ENCODE data around the gene SPINK2.

Gene SPINK2

GRCh38 chr4:56821381-56822243 lies at the start of gene SPINK2:
SPINK2 (minus strand) TSS chr4:56821701; CDS start chr4:56821662, 39 bp downstream.
- DNase-seq (ENCODE audit: low read depth): peak; percentile 42

- no peak for DNase-seq (ENCODE audit: low read depth)
Measured at GRCh38 chr4:56870946-56871345, 49.4 kb upstream of the SPINK2 start.

GRCh38 chr4:56863441-56864139 lies 42.1 kb upstream of the SPINK2 start:
- no peak for DNase-seq (ENCODE audit: low read depth)

GRCh38 chr4:56861360-56861759 lies 39.9 kb upstream of the SPINK2 start:
- no peak for DNase-seq (ENCODE audit: low read depth)

GRCh38 chr4:56860781-56861180 lies 39.3 kb upstream of the SPINK2 start:
- no peak for DNase-seq (ENCODE audit: low read depth)

GRCh38 chr4:56859841-56860240 lies 38.3 kb upstream of the SPINK2 start:
- no peak for DNase-seq (ENCODE audit: low read depth)

GRCh38 chr4:56857601-56858309 lies 36.3 kb upstream of the SPINK2 start:
- no peak for DNase-seq (ENCODE audit: low read depth)

GRCh38 chr4:56856656-56857055 lies 35.2 kb upstream of the SPINK2 start:
- no peak for DNase-seq (ENCODE audit: low read depth)

- DNase-seq (ENCODE audit: low read depth): no peak
Measured at GRCh38 chr4:56850910-56851309, 29.4 kb upstream of the SPINK2 start.

GRCh38 chr4:56844802-56845580 lies 23.5 kb upstream of the SPINK2 start:
- DNase-seq (ENCODE audit: low read depth): no peak

GRCh38 chr4:56843421-56843899 lies 22.0 kb upstream of the SPINK2 start:
- DNase-seq (ENCODE audit: low read depth): no peak

GRCh38 chr4:56840559-56840958 lies 19.1 kb upstream of the SPINK2 start:
- no peak for DNase-seq (ENCODE audit: low read depth)

GRCh38 chr4:56828784-56829535 lies 7.5 kb upstream of the SPINK2 start:
- no peak for DNase-seq (ENCODE audit: low read depth)

GRCh38 chr4:56823933-56824600 lies 2.6 kb upstream of the SPINK2 start:
- no peak for DNase-seq (ENCODE audit: low read depth)

- no peak for DNase-seq (ENCODE audit: low read depth)
Measured at GRCh38 chr4:56818797-56819196, 2.7 kb downstream of the SPINK2 start.

GRCh38 chr4:56817840-56818491 lies 3.5 kb downstream of the SPINK2 start:
- DNase-seq (ENCODE audit: low read depth): no peak

GRCh38 chr4:56806666-56807065 lies 14.8 kb downstream of the SPINK2 start:
- DNase-seq (ENCODE audit: low read depth): no peak

GRCh38 chr4:56804551-56804950 lies 16.9 kb downstream of the SPINK2 start:
- DNase-seq (ENCODE audit: low read depth): no peak

GRCh38 chr4:56803471-56803870 lies 18.0 kb downstream of the SPINK2 start:
- no peak for DNase-seq (ENCODE audit: low read depth)
